Keratinocyte (primary cell): ENCODE data around the gene ZBTB20. TPM values are rescaled to one million over a fixed set of nuclear protein-coding genes. Genes with fewer than 3 reads are reported as not detected.

ENCODE experiments used
- DNase-seq: peaks from one replicate; pipeline ENCODE4 v3.0.0-alpha.2; 2011; ENCODE audit warnings: low read depth, missing footprints, low spot score
- FAIRE-seq: peaks from 2 replicates; lab custom pipeline; 2011; peaks lifted over from hg19 to GRCh38; lab: Jason Lieb, UNC
- H2AFZ ChIP-seq: 2 replicates; pipeline ENCODE4 v1.6.0; 2012; ENCODE audit warnings: low read length, control low read depth, inconsistent platforms; ENCODE audit not compliant: control insufficient read depth
- H3K27ac ChIP-seq: 2 replicates; pipeline ENCODE4 v1.5.1; 2011; ENCODE audit warnings: low read length; ENCODE audit not compliant: control insufficient read depth, insufficient read depth
- H3K27me3 ChIP-seq: 3 replicates; pipeline ENCODE4 v1.6.0; 2011; ENCODE audit warnings: low read length; ENCODE audit not compliant: control insufficient read depth, insufficient read depth; ENCODE audit errors: extremely low read depth
- H3K36me3 ChIP-seq, 2 experiments: 2 replicates in 1 of 2; 3 replicates in 1 of 2; pipeline ENCODE4 v1.5.1; 2011; ENCODE audit warnings: low read length in 2 of 2, mild to moderate bottlenecking in 1 of 2; ENCODE audit not compliant: control insufficient read depth in 2 of 2, insufficient read depth in 2 of 2; ENCODE audit errors: extremely low read depth in 1 of 2
- H3K4me1 ChIP-seq: 3 replicates; pipeline ENCODE4 v1.5.1; 2011; ENCODE audit warnings: low read length; ENCODE audit not compliant: control insufficient read depth, insufficient read depth; ENCODE audit errors: extremely low read depth
- H3K4me2 ChIP-seq: 3 replicates; pipeline ENCODE4 v1.6.0; 2011; ENCODE audit warnings: low read depth, low read length; ENCODE audit not compliant: control insufficient read depth, insufficient read depth; ENCODE audit errors: extremely low read depth
- H3K4me3 ChIP-seq, 3 experiments: fragments of 200-600 bp in 1 of 3; sonication (generic) in 1 of 3; 2 replicates in 2 of 3; 3 replicates in 1 of 3; pipeline ENCODE4 v1.5.1; 2011 to 2016; ENCODE audit warnings: low read length in 3 of 3, mild to moderate bottlenecking in 3 of 3, control low read depth in 2 of 3, inconsistent platforms in 1 of 3, low read depth in 1 of 3, mixed read lengths in 1 of 3, mixed run types in 1 of 3, moderate library complexity in 1 of 3; ENCODE audit not compliant: control insufficient read depth in 2 of 3, insufficient read depth in 2 of 3; ENCODE audit errors: extremely low read depth in 1 of 3
- H3K79me2 ChIP-seq: 2 replicates; pipeline ENCODE4 v1.6.0; 2012; ENCODE audit warnings: low read length; ENCODE audit not compliant: control insufficient read depth, insufficient read depth
- H3K9ac ChIP-seq: 3 replicates; pipeline ENCODE4 v1.6.0; 2011; ENCODE audit warnings: low read length; ENCODE audit not compliant: control insufficient read depth, insufficient read depth; ENCODE audit errors: extremely low read depth
- H3K9me1 ChIP-seq: 3 replicates; pipeline ENCODE4 v1.6.0; 2011; ENCODE audit warnings: low read length; ENCODE audit not compliant: control insufficient read depth, insufficient read depth; ENCODE audit errors: extremely low read depth
- H3K9me3 ChIP-seq: 2 replicates; pipeline ENCODE4 v1.5.1; 2012; ENCODE audit warnings: low read depth, low read length; ENCODE audit not compliant: control insufficient read depth
- H4K20me1 ChIP-seq: 3 replicates; pipeline ENCODE4 v1.6.0; 2011; ENCODE audit warnings: low read length; ENCODE audit not compliant: control insufficient read depth, insufficient read depth; ENCODE audit errors: extremely low read depth
- CTCF ChIP-seq, 3 experiments: IDR thresholded peaks in 1 of 3; conservative IDR thresholded peaks in 1 of 3; optimal IDR thresholded peaks in 1 of 3; 2 replicates in 2 of 3; 3 replicates in 1 of 3; pipeline versions ENCODE3 to v1.5.1; 2011; ENCODE audit warnings: low read length in 3 of 3, mild to moderate bottlenecking in 3 of 3, moderate library complexity in 2 of 3, control low read depth in 1 of 3, inconsistent platforms in 1 of 3; ENCODE audit not compliant: insufficient read depth in 2 of 3; ENCODE audit errors: extremely low read depth in 1 of 3
- EZH2 ChIP-seq: IDR thresholded peaks from one replicate; pipeline ENCODE4 v1.6.1; 2012; ENCODE audit warnings: inconsistent platforms, mild to moderate bottlenecking, low read length, moderate library complexity
- dilution Hi-C: fragments of 300-500 bp; cut with MboI; formaldehyde crosslinking; loops from one replicate; pipeline ENCODE4 v1.7.0; 2020; ENCODE audit warnings: low sequenced_read_pairs; ENCODE audit not compliant: extremely low pct_ligation_motif_present
- polyA plus RNA-seq, 5 experiments: library from polyadenylated mRNA; depleted of rRNA in 3 of 5; stranded (reverse) in 3 of 5; stranded (forward) in 1 of 5; unstranded in 1 of 5; fragments of >200 nt; gene quantifications; 1 replicate in 1 of 5; 2 replicates in 3 of 5; 3 replicates in 1 of 5; pipeline versions ENCODE4 v1.2.1 to v1.2.3, GENCODE V29; 2011 to 2012; ENCODE audit warnings: missing spikeins in 2 of 5, low read depth in 1 of 5, low replicate concordance in 1 of 5

Gene ZBTB20
- polyA plus RNA-seq, 1 donor (not counting 4 experiments of a cell fraction or from before 2014, with no cell fraction given): 0.52 TPM

- DNase-seq: no peak
- Histone ChIP-seq H4K20me1 (no peaks in the 10 kb centered on the region), H3K4me2 (no peak overlapping the region), H3K4me3 (no peak overlapping the region), H2AFZ (no peak overlapping the region), H3K9me1 (no peaks in the 10 kb centered on the region), H3K9me3 (no peaks in the 10 kb centered on the region), H3K27me3 (no peaks in the 10 kb centered on the region), H3K79me2 (no peaks in the 10 kb centered on the region), H3K9ac (no peak overlapping the region), H3K36me3 (no peaks in the 10 kb centered on the region), H3K27ac (no peak overlapping the region), H3K4me1 (no peaks in the 10 kb centered on the region)
- TF ChIP-seq CTCF (optimal IDR thresholded peaks at IDR 0.05 in 1 of 3, IDR thresholded peaks at IDR 0.05 in 1 of 3, conservative IDR thresholded peaks at IDR 0.05 in 1 of 3; ENCODE audit: extremely low read depth in 1 of 3, insufficient read depth in 2 of 3, low read length in 3 of 3): no peak
- TF ChIP-seq EZH2: no peak
- dilution Hi-C loops: no loop called here
- no peak for FAIRE-seq
These were observed 579.3 kb downstream of the ZBTB20 start for GRCh38 chr3:114567771-114568170.

- no peaks in the 10 kb centered on the region for H3K27me3 ChIP-seq
- no peaks in the 10 kb centered on the region for H3K4me1 ChIP-seq
- dilution Hi-C loops: no loop called here
- H3K27ac ChIP-seq: no peak overlapping the region
- H4K20me1 ChIP-seq: no peaks in the 10 kb centered on the region
- no peak overlapping the region for H3K9ac ChIP-seq
- H3K36me3 ChIP-seq: no peaks in the 10 kb centered on the region
- FAIRE-seq (no peak), DNase-seq (no peak)
- H3K9me1 ChIP-seq: no peaks in the 10 kb centered on the region
- no peaks in the 10 kb centered on the region for H3K9me3 ChIP-seq
- no peak overlapping the region for H3K4me2 ChIP-seq
- no peak for TF ChIP-seq EZH2
- H3K79me2 ChIP-seq: no peaks in the 10 kb centered on the region
- no peak overlapping the region for H2AFZ ChIP-seq
- H3K4me3 ChIP-seq: no peak overlapping the region
These were observed 580.3 kb downstream of the ZBTB20 start for GRCh38 chr3:114566767-114567166.

GRCh38 chr3:114566162-114566755 lies 580.8 kb downstream of the ZBTB20 start:
- Histone ChIP-seq H3K27me3 (no peaks in the 10 kb centered on the region), H3K4me3 (no peak overlapping the region), H3K4me1 (no peaks in the 10 kb centered on the region), H3K9ac (no peak overlapping the region), H2AFZ (no peak overlapping the region), H3K27ac (no peak overlapping the region), H3K9me1 (no peaks in the 10 kb centered on the region), H3K9me3 (no peaks in the 10 kb centered on the region), H3K36me3 (no peaks in the 10 kb centered on the region), H3K4me2 (no peak overlapping the region), H3K79me2 (no peaks in the 10 kb centered on the region), H4K20me1 (no peaks in the 10 kb centered on the region)
- DNase-seq (no peak), FAIRE-seq (no peak)
- TF ChIP-seq CTCF (optimal IDR thresholded peaks at IDR 0.05 in 1 of 3, IDR thresholded peaks at IDR 0.05 in 1 of 3, conservative IDR thresholded peaks at IDR 0.05 in 1 of 3; ENCODE audit: extremely low read depth in 1 of 3, insufficient read depth in 2 of 3, low read length in 3 of 3) (no peak), EZH2 (no peak)
- dilution Hi-C loops: no loop called here
